GM19328 (cell line): ENCODE results near the gene CCDC106.
A peak's percentile ranks its signal among the peaks of the same experiment; 100 is the strongest.

ENCODE experiments used
- ATAC-seq: cut with Tn5 transposase; IDR thresholded peaks from one replicate; pipeline ENCODE4 v1.9.1; 2021; ENCODE audit warnings: mild to moderate bottlenecking, moderate library complexity; ENCODE audit not compliant: unreplicated experiment

Gene CCDC106

DNA sequence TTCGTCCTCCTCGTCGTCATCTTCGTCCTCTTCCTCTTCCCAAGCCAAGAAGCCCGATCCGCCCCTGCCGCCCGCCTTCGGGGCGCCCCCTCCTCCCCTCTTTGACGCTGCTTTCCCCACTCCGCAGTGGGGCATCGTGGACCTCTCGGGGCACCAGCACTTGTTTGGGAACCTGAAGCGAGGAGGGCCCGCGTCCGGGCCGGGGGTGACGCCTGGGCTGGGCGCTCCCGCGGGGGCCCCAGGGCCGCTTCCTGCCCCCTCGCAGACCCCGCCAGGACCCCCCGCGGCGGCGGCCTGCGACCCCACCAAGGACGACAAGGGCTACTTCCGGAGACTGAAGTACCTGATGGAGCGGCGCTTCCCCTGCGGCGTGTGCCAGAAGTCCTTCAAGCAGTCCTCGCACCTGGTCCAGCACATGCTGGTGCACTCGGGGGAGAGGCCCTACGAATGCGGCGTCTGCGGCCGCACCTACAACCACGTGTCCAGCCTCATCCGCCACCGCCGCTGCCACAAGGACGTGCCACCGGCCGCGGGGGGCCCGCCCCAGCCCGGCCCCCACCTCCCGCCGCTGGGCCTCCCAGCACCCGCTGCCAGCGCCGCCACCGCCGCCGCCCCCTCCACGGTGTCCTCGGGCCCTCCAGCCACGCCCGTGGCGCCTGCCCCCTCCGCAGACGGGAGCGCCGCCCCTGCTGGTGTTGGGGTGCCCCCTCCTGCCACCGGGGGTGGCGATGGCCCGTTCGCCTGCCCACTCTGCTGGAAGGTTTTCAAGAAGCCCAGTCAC is 33.9 kb upstream of the CCDC106 start:
- ATAC-seq, result no peak

DNA sequence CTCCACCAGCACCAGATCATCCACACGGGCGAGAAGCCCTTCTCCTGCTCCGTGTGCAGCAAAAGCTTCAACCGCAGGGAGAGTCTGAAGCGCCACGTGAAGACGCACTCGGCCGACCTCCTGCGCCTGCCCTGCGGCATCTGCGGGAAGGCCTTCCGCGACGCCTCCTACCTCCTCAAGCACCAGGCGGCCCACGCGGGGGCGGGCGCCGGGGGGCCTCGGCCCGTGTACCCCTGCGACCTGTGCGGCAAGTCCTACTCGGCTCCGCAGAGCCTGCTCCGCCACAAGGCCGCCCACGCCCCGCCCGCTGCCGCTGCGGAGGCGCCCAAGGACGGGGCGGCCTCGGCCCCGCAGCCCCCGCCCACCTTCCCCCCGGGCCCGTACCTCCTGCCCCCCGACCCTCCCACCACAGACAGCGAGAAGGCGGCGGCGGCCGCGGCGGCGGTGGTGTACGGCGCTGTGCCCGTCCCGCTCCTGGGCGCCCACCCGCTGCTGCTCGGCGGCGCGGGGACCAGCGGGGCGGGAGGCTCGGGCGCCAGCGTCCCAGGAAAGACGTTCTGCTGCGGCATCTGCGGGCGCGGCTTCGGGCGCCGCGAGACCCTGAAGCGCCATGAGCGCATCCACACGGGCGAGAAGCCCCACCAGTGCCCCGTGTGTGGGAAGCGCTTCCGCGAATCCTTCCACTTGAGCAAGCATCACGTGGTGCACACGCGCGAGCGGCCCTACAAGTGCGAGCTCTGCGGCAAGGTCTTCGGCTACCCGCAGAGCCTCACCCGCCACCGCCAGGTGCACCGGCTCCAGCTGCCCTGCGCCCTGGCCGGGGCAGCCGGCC is 33.1 kb upstream of the CCDC106 start:
- no peak for ATAC-seq

DNA sequence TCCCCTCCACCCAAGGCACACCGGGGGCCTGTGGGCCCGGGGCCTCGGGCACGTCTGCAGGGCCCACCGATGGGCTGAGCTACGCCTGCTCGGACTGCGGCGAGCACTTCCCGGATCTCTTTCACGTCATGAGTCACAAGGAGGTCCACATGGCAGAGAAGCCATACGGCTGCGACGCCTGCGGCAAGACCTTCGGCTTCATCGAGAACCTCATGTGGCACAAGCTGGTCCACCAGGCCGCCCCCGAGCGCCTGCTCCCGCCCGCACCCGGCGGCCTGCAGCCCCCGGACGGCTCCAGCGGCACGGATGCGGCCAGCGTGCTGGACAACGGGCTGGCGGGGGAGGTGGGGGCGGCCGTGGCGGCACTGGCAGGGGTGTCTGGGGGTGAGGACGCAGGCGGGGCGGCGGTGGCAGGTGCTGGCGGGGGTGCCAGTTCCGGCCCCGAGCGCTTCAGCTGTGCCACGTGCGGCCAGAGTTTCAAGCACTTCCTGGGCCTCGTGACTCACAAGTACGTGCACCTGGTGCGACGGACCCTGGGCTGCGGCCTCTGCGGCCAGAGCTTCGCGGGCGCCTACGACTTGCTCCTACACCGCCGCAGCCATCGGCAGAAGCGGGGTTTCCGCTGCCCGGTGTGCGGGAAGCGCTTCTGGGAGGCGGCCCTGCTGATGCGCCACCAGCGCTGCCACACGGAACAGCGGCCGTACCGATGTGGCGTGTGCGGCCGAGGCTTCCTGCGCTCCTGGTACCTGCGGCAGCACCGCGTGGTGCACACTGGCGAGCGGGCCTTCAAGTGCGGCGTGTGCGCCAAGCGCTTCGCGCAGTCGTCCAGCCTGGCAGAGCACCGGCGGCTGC is 32.2 kb upstream of the CCDC106 start:
- no peak for ATAC-seq

DNA sequence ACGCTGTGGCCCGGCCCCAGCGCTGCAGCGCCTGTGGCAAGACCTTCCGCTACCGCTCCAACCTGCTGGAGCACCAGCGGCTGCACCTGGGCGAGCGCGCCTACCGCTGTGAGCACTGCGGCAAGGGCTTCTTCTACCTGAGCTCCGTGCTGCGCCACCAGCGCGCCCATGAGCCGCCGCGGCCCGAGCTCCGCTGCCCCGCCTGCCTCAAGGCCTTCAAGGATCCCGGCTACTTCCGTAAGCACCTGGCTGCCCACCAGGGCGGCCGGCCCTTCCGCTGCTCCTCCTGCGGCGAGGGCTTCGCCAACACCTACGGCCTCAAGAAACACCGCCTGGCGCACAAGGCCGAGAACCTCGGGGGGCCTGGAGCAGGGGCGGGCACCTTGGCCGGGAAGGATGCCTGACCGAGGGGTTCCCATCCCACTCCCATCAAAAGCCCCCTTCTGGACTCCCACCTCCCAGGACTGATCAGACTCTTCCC is 31.6 kb upstream of the CCDC106 start:
- ATAC-seq, result no peak

DNA sequence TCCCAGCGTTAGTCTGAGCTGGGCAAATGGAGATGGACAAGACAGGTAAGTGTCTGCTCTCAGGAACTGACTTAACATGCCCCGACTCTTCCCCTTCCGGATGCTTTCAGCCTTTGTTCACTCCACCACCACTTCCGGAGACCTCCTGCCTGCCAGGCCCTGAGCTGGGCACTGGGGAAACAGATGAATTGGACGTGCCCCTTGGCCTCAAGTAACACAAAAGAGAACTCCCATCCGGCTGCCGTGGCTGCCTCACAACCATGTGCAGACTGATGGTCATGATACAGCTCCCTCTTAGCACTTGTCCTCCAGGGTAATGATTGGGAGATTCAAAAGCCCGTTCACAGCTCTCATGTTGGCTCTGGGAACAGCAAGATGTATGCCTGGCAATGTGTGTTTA is 30.6 kb upstream of the CCDC106 start:
- ATAC-seq, result no peak

DNA sequence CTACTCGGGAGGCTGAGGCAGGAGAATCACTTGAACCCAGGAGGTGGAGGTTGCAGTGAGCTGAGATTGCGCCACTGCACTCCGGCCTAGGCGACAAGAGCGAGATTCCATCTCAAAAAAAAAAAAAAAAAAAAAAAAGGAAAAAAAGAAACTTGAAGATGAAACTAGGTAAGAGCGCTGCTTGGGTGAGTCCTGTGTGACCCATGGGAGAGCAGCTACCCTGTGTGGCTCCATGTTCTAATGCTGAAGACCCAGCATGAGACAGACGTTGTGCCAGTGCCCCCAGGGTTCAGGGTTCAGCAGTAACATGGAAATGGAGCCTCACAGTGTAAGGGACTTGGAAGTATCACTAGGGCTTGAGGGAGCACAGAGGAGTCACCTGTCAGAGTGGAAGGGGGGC is 29.6 kb upstream of the CCDC106 start:
- ATAC-seq, result no peak

DNA sequence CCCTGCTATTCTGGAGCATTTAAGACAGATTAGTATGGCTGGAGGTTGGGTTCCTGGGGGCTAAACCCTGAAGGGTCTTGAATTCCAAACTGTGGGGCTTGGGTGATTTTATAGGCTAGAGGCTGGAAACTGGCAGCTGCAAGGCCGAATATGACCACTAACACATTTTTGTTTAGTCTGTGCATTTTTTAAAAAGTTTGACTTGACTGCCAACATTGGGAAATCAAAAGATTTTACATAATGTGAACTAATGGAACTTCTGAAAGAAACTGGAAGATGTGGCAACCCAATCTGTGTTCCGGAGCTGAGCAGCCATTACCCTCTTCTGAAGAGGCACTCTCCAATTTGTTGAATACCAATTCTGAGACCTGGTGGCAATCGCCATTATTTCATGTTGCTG is 28.7 kb upstream of the CCDC106 start:
- ATAC-seq, result no peak

DNA sequence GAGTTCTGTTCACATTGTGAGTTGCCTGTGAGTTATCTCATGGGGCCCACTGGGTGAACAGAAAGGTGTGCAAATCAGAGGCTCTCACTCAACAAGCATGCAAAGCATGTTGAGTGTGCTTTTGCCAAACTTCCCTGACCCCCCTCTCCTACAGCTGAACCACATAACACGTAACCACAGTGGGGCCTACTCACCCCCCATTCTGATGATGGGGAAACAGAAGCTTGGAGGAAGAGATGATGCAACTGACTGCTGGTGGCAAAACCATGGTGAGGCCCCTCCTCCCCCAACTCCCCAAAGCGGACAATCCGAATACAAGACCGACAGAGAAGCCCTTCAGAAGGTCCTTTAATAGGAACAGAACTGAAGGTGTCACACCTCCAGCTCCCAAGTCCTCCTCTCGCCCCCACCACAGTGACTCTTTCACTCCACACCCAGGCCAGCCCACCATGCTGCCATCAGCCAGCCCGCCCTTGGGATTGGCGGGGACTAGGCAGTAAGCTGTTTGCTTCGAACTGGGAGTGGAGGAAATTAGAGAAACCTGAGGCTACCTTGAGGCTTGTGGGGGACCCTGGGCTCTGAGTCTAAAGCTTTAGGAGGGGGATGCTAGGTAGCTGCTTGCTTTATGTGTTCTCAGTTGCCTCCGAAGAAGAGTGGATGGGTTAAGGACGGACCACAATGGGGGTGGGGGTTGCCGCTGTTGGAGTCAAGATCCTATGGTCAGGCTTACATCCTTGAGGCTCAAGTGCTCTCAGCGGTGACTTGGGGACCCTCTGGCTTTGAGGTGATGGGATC is 27.4 kb upstream of the CCDC106 start:
- no peak for ATAC-seq

DNA sequence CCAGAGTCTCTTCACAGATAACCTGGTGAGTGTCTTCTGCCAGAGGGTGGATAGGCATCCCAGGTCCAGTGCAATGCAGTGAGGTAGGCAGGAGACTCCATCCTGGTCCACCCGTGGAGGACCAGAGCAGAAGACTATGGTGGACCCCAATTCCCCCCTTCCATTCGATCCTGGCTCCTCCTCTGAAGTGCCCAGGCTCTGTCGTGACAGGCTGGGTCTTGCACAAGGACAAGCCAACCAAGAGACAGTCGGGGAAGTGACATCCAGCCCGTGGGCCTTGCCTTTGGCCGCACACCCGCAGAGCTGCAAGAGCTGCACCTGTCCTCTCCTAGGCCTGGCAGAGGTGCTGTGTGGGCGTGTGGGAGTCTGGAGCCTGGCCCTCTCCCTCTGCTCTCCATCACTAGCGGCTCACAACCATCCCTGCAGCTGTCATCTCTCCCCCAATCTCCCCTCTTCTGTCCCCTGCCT is 26.8 kb upstream of the CCDC106 start:
- no peak for ATAC-seq

DNA sequence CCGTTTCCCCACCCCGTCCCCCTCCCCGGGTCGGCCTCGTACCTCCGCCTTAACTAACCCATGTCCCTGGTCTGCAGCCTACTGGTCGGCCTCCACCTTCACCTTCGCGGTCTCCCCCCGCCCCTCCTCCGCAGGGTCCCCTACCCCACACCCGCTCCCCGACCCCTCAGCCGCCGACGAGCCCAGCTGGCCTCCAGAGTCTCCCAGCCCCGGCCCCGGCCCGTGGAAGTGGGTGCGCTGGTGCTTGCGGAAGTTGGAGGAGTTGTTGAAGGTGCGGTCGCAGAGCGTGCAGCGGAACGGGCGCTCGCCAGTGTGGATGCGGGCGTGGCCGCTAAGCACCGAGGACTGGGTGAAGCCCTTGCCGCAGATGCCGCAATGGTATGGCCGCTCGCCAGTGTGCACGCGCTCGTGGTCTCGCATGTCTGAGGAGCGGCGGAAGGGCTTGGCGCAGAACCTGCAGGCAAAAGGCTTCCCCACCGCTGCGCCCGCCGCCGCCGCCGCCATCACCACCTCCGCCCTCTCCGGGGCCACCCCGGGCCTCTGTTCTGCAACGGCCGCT is 26.3 kb upstream of the CCDC106 start:
- no peak for ATAC-seq

DNA sequence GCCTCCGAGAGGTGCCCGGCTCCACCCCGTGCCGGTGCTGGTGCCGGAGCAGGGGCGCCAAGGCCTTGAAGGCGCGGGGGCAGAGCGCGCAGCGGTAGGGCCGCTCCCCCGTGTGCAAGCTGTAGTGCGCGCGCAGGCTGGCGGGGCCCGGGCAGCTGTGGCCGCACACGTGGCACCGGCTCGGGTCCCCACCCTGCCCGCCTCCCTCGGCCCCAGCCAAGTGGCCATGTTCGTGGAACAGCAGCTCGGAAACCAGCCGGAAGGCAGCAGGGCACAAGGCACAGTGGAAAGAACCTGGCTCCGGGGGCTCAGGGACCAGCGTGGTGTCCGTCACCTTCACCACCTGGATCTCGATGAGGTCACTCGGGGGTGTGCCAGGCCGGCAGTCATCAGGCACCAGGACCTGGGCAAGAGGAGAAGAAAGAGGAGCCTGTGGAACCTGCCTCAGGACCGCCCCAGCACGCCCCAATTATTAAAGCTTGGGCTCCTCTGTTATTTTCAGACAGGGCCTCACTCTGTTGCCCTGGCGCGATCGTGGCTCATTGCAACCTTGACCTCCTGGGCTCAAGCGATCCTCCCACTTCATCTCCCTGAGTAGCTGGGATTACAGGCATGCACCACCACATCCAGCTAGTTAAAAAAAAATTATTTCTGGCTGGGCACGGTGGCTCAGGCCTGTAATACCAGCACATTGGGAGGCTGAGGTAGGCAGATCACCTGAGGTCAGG is 25.6 kb upstream of the CCDC106 start:
- no peak for ATAC-seq

DNA sequence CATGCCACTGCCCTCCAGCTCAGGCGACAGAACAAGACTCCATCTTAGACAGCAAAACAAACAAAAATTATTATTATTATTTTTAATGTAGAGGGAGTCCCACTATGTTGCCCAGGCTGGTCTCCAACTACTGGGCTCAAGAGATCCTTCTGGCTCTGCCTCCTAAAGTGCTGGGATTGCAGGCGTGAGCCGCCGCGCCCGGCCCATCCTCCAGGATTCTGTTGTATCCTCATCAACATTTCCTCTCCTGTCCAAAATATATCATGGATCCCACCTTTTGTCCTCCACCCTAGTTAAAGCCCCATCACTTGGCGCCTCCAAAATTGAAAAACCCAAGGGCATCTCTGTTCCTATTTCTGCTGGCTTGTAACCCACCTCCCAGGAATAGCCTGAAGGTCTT is 24.9 kb upstream of the CCDC106 start:
- ATAC-seq, result no peak

DNA sequence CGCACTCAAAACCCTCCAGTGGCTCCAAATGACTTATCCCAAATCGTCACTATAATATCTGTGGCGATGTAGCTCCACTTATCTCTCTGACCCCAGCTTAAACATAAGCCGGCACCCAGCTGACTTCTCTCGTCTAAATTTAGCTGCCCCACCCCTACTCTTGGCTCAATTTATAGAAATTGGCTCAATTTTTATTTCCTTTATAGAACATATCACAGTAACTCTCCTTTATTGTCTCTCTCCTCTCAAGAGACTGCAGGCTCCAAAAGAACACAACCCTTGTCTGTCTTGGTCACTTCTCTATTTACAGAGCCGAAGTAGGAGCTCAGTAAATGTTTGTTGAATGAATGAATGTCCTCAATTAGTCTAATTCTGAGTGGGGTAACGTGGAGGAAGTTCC is 24.5 kb upstream of the CCDC106 start:
- ATAC-seq, result no peak

DNA sequence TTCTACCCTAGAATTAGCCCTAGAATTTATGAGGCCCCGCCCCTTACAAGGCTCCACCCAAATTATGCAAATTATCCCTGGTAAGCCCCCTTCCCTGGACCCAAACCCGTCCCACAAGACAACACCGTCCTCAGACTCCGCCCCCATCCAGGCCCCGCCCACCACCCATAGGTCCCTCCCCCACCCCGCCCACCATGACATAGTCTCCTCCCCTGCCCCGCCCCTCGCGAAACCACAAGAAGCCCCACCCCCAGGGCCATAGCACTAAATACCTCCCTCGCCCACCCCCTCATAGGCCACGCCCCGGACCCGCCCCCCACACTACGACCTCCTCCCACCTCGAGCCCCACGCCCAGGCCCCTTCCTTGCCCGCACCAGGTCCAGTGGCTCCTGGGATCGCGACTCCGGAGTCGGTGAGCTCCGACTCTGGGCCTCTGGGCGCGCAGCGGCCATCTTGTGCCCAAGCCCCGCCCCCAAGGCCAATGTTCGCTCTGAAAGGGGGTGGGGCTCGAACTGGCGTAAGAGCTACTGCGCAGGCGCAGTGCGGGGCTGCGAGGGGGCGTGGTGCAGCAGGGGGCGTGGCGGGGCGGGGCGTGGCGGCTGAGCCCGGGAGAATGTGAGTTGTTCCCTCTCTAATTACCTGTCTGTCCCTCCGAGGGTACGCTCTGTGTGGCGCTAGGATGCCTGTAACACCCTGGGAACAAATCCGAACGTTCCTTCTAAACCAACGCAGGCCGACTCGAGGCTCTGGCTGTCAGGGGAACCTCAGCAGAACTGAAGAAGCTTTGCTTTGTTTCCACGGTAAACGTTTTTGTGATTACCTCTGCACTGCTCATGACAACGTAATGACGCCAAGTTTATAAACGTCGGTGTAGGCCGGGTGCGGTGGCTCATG is 23.7 kb upstream of the CCDC106 start, which contains the start of gene ZNF784:
Gene ZNF784, minus strand, starts transcription at position 458 of the 895 bp plus-strand sequence. Its CDS starts 5 bp downstream, at position 453.
- peak; percentile 51 for ATAC-seq

DNA sequence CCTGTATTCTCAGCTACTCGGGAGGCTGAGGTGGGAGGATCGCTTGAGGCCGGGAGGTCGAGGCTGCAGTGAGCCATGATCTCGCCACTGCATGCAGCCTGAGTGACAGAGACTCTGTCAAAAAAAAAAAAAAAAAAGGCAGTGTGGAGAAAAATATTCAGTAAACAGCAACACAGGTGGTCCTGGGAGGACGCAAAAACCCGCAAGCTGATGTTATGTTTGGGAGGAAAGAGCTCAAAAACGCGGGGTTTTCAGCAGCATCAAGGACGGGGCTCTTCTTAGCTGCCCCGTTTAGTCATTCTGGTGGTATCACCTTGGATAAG is 23.0 kb upstream of the CCDC106 start:
- no peak for ATAC-seq

DNA sequence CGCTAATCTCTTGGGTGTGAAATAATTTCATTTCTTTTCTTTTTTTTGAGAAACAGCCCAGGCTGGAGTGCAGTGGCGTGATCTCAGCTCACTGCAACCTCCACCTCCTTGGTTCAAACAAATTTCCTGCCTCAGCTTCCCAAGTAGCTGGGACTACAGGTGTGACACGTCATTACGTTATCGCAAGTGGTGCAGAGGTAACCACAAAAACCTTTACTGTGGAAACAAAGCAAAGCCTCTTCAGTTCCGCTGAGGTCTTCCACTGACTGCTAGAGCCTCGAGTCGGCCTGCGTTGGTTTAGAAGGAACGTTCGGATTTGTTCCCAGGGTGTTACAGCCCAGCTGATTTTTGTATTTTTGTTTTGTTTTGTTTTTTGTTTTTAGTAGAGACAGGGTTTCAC is 21.7 kb upstream of the CCDC106 start:
- ATAC-seq, result no peak

DNA sequence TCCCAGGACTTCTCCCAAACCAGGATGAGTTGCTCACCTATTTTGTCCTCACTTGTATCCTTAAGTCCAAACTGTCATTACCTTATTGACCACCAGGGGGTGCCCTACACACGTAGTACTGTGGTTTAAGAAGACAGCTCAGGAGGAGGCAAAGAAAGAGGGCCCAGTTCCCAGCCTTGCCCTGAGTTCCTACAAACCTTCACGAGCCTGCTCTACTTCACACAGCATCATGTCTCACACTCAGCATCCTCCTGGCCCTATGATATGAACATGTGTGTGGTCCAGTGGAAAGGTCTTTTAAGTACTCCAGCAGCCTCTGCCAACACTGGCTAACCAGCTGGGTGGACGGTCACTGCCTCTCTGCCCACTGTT is 15.6 kb upstream of the CCDC106 start:
- peak; percentile 47 for ATAC-seq

DNA sequence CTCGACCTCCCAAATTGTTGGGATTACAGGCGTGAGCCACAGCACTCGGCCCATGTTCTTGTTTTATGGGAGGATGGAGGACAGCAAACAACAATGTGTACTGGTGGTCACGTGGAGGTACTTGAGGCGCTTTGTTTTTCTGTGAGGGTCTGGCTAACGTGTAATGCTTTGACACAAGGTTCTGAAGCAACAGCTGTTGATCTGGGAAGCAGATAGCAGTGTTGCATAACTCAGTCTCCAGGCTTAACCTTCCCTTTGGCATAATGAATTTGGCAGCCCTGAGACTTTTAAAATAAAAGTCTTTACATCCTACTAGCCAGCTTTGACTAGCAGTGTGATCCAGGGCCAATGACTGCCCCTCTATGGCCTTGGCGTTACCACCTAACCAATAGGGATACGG is 14.2 kb upstream of the CCDC106 start:
- no peak for ATAC-seq
